Muscle layer of colon (tissue), 2 donors: ENCODE data around the gene JCAD.
"Not testable (repeated sequence)": the region's sequence is repeated elsewhere in the genome, so short reads cannot be mapped to it uniquely, and the experiment has no call there.

Experiments used
- H3K27ac ChIP-seq: one replicate; pipeline ENCODE4 v1.7.0; 2013; ENCODE audit warnings: low read depth, mild to moderate bottlenecking, low read length, moderate library complexity
- H3K27me3 ChIP-seq, 2 donors: one replicate each; pipeline ENCODE4 v1.7.0; 2013; ENCODE audit warnings: low read length in 2 of 2, mild to moderate bottlenecking in 2 of 2; ENCODE audit not compliant: insufficient read depth in 2 of 2, control insufficient read depth in 1 of 2
- H3K36me3 ChIP-seq: one replicate; pipeline ENCODE4 v1.7.0; 2013; ENCODE audit warnings: mild to moderate bottlenecking, low read length; ENCODE audit not compliant: insufficient read depth
- H3K4me1 ChIP-seq: one replicate; pipeline ENCODE4 v1.7.0; 2013; ENCODE audit warnings: mild to moderate bottlenecking, low read length; ENCODE audit not compliant: insufficient read depth
- H3K4me3 ChIP-seq, 2 donors: one replicate each; pipeline ENCODE4 v1.7.0; 2013; ENCODE audit warnings: low read length in 2 of 2, low read depth in 1 of 2, mild to moderate bottlenecking in 1 of 2, moderate library complexity in 1 of 2
- H3K9ac ChIP-seq: one replicate; pipeline ENCODE4 v1.7.0; 2013; ENCODE audit warnings: low read length
- H3K9me3 ChIP-seq: one replicate; pipeline ENCODE4 v1.7.0; 2013; ENCODE audit warnings: mild to moderate bottlenecking, low read length
- donor health status: abdominal sarcoma.
- donor health status: Adenocarcinoma of cecum.

The JCAD gene

GRCh38 chr10:30059209-30060107 lies at the start of gene JCAD:
Gene JCAD, minus strand, starts transcription at chr10:30059586. Its CDS starts 11,774 bp downstream, at chr10:30047812.
- no peaks in the 10 kb centered on the region for H3K9me3 ChIP-seq
- H3K9ac ChIP-seq, result peak within 1 kb of the TSS; percentile 79
- H3K27me3 ChIP-seq, result no peaks in the 10 kb centered on the region
- H3K27ac ChIP-seq, result peak within 1 kb of the TSS; percentile 90
- H3K36me3 ChIP-seq, result no peaks in the 10 kb centered on the region
- H3K4me1 ChIP-seq, result peaks cover 36% of the 10 kb centered on the region
- H3K4me3 ChIP-seq, result peak within 1 kb of the TSS; percentile 71 to 83

- H3K27me3 ChIP-seq, result no peaks in the 10 kb centered on the region
- H3K9me3 ChIP-seq, result no peaks in the 10 kb centered on the region
- no peak overlapping the region for H3K9ac ChIP-seq
- H3K4me3 ChIP-seq, result no peak overlapping the region
- no peak overlapping the region for H3K27ac ChIP-seq
- H3K36me3 ChIP-seq, result no peaks in the 10 kb centered on the region
- H3K4me1 ChIP-seq, result peaks cover 5% of the 10 kb centered on the region
Measured at GRCh38 chr10:30106987-30107386, 47.6 kb upstream of the JCAD start.

GRCh38 chr10:30103595-30104320 lies 44.4 kb upstream of the JCAD start:
- H3K36me3 ChIP-seq, result no peaks in the 10 kb centered on the region
- no peak overlapping the region for H3K4me3 ChIP-seq
- H3K9ac ChIP-seq, result no peak overlapping the region
- H3K27me3 ChIP-seq, result no peaks in the 10 kb centered on the region
- H3K4me1 ChIP-seq, result no peaks in the 10 kb centered on the region
- no peak overlapping the region for H3K27ac ChIP-seq
- no peaks in the 10 kb centered on the region for H3K9me3 ChIP-seq

GRCh38 chr10:30099706-30100105 lies 40.3 kb upstream of the JCAD start:
- H3K36me3 ChIP-seq, H3K9me3 ChIP-seq, H3K4me3 ChIP-seq, H3K4me1 ChIP-seq, H3K9ac ChIP-seq, H3K27ac ChIP-seq, H3K27me3 ChIP-seq: not testable (repeated sequence)

GRCh38 chr10:30099101-30099500 lies 39.7 kb upstream of the JCAD start:
- Histone ChIP-seq H3K9ac (no peak overlapping the region), H3K4me3 (no peak overlapping the region), H3K36me3 (no peaks in the 10 kb centered on the region), H3K27me3 (no peaks in the 10 kb centered on the region), H3K9me3 (no peaks in the 10 kb centered on the region), H3K4me1 (no peaks in the 10 kb centered on the region), H3K27ac (no peak overlapping the region)

- Histone ChIP-seq H3K9ac (no peak overlapping the region), H3K9me3 (no peaks in the 10 kb centered on the region), H3K4me3 (no peak overlapping the region), H3K4me1 (no peaks in the 10 kb centered on the region), H3K27ac (no peak overlapping the region), H3K27me3 (no peaks in the 10 kb centered on the region), H3K36me3 (no peaks in the 10 kb centered on the region)
Measured at GRCh38 chr10:30098629-30099028, 39.2 kb upstream of the JCAD start.

- no peak overlapping the region for H3K9ac ChIP-seq
Measured at GRCh38 chr10:30096564-30096963, 37.2 kb upstream of the JCAD start.

GRCh38 chr10:30095631-30096422 lies 36.4 kb upstream of the JCAD start:
- Histone ChIP-seq H3K36me3 (no peaks in the 10 kb centered on the region), H3K27me3 (no peaks in the 10 kb centered on the region), H3K4me3 (no peak overlapping the region), H3K9ac (no peak overlapping the region), H3K27ac (no peak overlapping the region), H3K4me1 (peaks cover under 1% of the 10 kb centered on the region), H3K9me3 (no peaks in the 10 kb centered on the region)

More at GRCh38 chr10:30096564-30096963, 37.2 kb upstream of the JCAD start:
- Histone ChIP-seq H3K27ac (no peak overlapping the region), H3K36me3 (no peaks in the 10 kb centered on the region), H3K9me3 (no peaks in the 10 kb centered on the region), H3K4me3 (no peak overlapping the region), H3K27me3 (no peaks in the 10 kb centered on the region), H3K4me1 (no peaks in the 10 kb centered on the region)

GRCh38 chr10:30094601-30095000 lies 35.2 kb upstream of the JCAD start:
- no peaks in the 10 kb centered on the region for H3K9me3 ChIP-seq
- H3K4me1 ChIP-seq, result peaks cover 8% of the 10 kb centered on the region
- H3K27ac ChIP-seq, result no peak overlapping the region
- no peaks in the 10 kb centered on the region for H3K36me3 ChIP-seq
- no peaks in the 10 kb centered on the region for H3K27me3 ChIP-seq
- H3K4me3 ChIP-seq, result no peak overlapping the region
- H3K9ac ChIP-seq, result no peak overlapping the region

- no peaks in the 10 kb centered on the region for H3K9me3 ChIP-seq
- peaks cover 20% of the 10 kb centered on the region for H3K4me1 ChIP-seq
- H3K4me3 ChIP-seq, result no peak overlapping the region
- no peaks in the 10 kb centered on the region for H3K27me3 ChIP-seq
- H3K36me3 ChIP-seq, result no peaks in the 10 kb centered on the region
- H3K27ac ChIP-seq, result no peak overlapping the region
- no peak overlapping the region for H3K9ac ChIP-seq
Measured at GRCh38 chr10:30093303-30093950, 34.0 kb upstream of the JCAD start.
